NT2/D1 (cell line): ENCODE results near the gene ANAPC1.
"Not testable (repeated sequence)": the region's sequence is repeated elsewhere in the genome, so short reads cannot be mapped to it uniquely, and the experiment has no call there.

ENCODE experiments used
- SUZ12 ChIP-seq: IDR thresholded peaks from 2 replicates; pipeline ENCODE4 v1.6.1; 2011; ENCODE audit not compliant: insufficient read length, insufficient read depth; ENCODE audit errors: extremely low read depth
- YY1 ChIP-seq: IDR thresholded peaks from 2 replicates; pipeline ENCODE4 v1.6.1; 2011; ENCODE audit not compliant: insufficient read length, insufficient read depth
- ZNF274 ChIP-seq: IDR thresholded peaks from 2 replicates; pipeline ENCODE4 v1.6.1; 2011; ENCODE audit warnings: mild to moderate bottlenecking, low read depth, low read length

- TF ChIP-seq ZNF274, YY1, SUZ12: not testable (repeated sequence)
Measured at GRCh38 chr2:111764151-111764550, 119.8 kb downstream of the ANAPC1 start.
